ENCODE data around the gene SKP1.

SKP1 gene

DNA sequence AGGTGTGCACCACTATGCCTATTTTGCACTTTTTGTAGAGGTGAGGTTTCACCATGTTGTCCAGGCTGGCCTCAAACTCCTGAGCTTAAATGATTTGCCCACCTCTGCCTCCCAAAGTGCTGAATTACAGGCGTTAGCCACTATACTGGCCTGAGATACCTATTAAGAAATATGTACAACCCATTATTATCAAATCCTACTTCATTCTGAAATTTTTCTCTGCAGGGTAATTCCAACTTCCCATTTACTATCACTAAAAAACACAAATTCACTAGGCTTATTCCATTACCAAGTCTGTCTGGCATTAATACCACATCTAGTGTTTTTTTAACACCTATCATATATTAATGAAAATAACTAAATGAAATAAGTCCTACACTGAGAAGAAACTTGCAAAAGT lies 30.9 kb upstream of the SKP1 start:
- H3K4me3 ChIP-seq: no peak overlapping the region
- H3K9me3 ChIP-seq: peaks cover 8% of the 10 kb centered on the region
- no peak overlapping the region for H3K27ac ChIP-seq
- peaks cover 100% of the 10 kb centered on the region for H4K20me1 ChIP-seq
- H3K9ac ChIP-seq: no peak overlapping the region
- no peaks in the 10 kb centered on the region for H3K4me1 ChIP-seq
- H3K27me3 ChIP-seq: no peaks in the 10 kb centered on the region
- TF ChIP-seq Cebpa-rat (IDR thresholded peaks at IDR 0.05): no peak
- no peak overlapping the region for H3K4me2 ChIP-seq
- H3K36me3 ChIP-seq: peaks cover 69% of the 10 kb centered on the region

DNA sequence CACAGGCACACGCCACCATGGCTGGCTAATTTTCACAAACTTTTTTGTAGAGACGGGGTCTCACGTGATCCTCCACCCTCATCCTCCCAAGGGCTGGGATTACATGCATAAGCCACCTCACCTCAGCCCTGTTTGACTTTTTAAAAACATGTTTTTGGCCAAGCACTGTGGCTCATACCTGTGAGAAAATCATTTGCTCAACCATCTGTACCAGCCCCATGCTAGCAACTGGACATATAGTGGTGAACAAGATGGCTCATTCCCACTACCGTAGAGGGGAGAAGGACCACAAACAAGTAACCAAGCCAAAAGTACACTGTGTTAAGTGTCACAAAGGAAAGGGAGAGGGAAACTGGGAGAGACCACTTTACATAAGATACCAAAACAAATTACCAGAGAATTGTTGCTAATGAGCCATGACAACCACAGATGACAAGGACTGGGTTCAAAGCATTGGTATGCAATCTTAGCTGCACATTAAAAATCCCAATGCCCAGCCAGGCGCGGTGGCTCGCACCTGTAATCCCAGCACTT lies 29.9 kb upstream of the SKP1 start:
- H3K4me1 ChIP-seq: no peaks in the 10 kb centered on the region
- peaks cover 100% of the 10 kb centered on the region for H4K20me1 ChIP-seq
- H3K27me3 ChIP-seq: no peaks in the 10 kb centered on the region
- H3K4me2 ChIP-seq: no peak overlapping the region
- no peak overlapping the region for H3K27ac ChIP-seq
- H3K36me3 ChIP-seq: peaks cover 69% of the 10 kb centered on the region
- no peaks in the 10 kb centered on the region for H3K9me3 ChIP-seq
- H3K4me3 ChIP-seq: no peak overlapping the region
- H3K9ac ChIP-seq: no peak overlapping the region
- TF ChIP-seq Cebpa-rat (IDR thresholded peaks at IDR 0.05): no peak

DNA sequence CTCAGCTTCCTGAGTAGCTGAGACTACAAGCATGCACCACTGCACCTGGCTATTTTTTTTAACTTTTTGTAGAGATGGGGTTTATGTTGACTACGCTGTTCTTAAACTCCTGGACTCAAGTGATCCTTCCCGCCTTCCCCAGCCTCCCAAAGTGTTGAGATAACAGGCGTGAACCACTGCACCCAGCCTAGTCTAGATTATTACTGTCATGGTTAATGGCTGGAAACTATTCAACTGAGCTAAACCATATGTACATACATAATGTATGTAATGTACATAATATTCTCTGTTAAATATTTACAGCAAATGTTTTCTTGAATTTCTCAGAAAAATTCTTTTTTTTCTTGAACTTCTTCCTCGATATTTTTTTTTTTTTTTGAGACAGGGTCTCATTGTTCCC lies 27.8 kb upstream of the SKP1 start:
- H3K4me1 ChIP-seq: no peaks in the 10 kb centered on the region
- no peaks in the 10 kb centered on the region for H3K9me3 ChIP-seq
- no peaks in the 10 kb centered on the region for H3K27me3 ChIP-seq
- no peak for TF ChIP-seq Cebpa-rat (IDR thresholded peaks at IDR 0.05)
- H3K9ac ChIP-seq: no peak overlapping the region
- H4K20me1 ChIP-seq: peaks cover 100% of the 10 kb centered on the region
- H3K4me3 ChIP-seq: no peak overlapping the region
- H3K36me3 ChIP-seq: peaks cover 80% of the 10 kb centered on the region
- H3K27ac ChIP-seq: no peak overlapping the region
- H3K4me2 ChIP-seq: no peak overlapping the region

DNA sequence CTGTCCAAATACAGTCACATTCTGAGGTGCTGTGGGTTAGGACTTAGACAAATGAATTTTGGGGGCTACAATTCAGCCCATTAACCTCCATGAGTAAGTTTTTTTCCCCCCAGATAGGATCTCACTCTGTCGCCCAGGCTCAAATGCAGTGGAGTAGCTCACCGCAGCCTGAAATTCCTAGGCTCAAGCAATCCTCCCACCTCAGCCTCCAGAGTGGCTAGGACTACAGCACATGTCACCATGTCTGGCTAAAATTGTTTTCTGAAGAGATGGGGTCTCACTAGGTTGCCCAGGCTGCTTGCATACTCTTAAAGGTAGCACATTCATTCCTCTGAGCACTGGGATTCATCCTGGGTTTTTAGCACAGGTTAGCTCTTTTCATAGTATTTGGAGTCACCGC lies 26.9 kb upstream of the SKP1 start:
- no peak overlapping the region for H3K27ac ChIP-seq
- peaks cover 89% of the 10 kb centered on the region for H3K36me3 ChIP-seq

DNA sequence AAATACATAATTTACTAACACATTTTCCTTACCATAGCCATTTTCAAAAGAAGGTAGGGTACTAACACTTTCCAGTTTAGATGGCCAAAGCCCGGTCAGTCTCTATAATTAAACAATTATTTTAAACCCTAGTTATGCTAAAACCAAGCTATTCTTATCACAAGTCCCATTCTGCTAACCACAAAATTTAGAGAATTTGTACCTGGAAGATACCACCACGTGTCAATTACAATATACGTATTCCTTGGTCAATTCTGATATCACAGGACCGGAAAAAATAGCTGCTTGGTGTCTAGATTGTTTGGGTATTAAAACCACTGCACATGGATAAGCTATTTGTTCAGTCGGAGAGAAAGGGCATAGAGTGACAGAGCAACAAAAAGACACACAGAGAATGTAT lies 18.9 kb upstream of the SKP1 start:
- Histone ChIP-seq H3K4me3 (no peak overlapping the region), H3K27ac (no peak overlapping the region), H3K4me2 (no peak overlapping the region), H3K9ac (no peak overlapping the region), H3K4me1 (no peaks in the 10 kb centered on the region), H3K9me3 (no peaks in the 10 kb centered on the region), H3K27me3 (no peaks in the 10 kb centered on the region), H3K36me3 (peaks cover 76% of the 10 kb centered on the region), H4K20me1 (peaks cover 63% of the 10 kb centered on the region)
- no peak for TF ChIP-seq Cebpa-rat (IDR thresholded peaks at IDR 0.05)

More for the DNA sequence above, 26.9 kb upstream of the SKP1 start:
- Histone ChIP-seq H3K4me1 (no peaks in the 10 kb centered on the region), H4K20me1 (peaks cover 92% of the 10 kb centered on the region), H3K9me3 (no peaks in the 10 kb centered on the region), H3K9ac (no peak overlapping the region), H3K4me2 (no peak overlapping the region), H3K4me3 (no peak overlapping the region), H3K27me3 (no peaks in the 10 kb centered on the region)
- TF ChIP-seq Cebpa-rat (IDR thresholded peaks at IDR 0.05): no peak

DNA sequence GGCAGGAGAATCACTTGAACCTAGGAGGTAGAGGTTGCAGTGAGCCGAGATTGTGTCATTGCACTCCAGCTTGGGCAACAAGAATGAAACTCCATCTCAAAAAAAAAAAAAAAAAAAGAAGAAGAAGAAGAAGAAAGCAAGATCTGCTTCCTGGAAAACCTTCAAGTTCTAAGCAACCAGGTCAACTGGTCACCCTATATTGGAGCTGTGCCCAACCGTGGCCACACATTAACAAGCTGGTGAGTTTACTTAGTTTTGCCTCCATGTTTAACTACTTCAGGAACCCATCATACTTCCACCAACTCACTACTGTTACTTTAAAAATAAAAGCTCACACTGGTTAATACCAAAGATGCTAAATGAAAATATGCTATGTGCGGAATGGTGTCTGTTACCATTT lies 12.3 kb upstream of the SKP1 start:
- TF ChIP-seq Cebpa-rat (IDR thresholded peaks at IDR 0.05): no peak
- 0 out of 2 replicates have a peak, but pooled peaks cover 33% of the 10 kb centered on the region for H4K20me1 ChIP-seq

DNA sequence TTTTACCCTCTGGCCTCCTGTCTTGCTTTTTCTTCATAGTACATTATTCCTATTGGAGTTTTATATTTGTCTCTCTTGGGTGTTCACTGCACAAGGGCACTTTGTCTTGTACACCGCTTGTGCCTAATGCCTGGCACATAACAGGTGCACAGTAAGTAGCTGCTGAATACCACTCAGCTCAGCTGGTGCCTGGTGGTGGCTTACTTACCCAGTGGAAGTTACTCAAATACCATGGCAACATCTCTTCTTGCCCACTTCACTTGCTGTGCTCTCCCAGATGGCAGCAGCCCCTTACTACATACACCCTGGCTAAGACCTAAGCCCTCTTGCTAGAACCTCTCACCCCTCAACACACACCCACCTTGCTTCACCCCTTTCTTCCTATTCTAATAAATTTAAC lies 11.3 kb upstream of the SKP1 start:
- Histone ChIP-seq H3K27ac (no peak overlapping the region), H3K27me3 (no peaks in the 10 kb centered on the region), H3K4me1 (no peaks in the 10 kb centered on the region), H3K9me3 (no peaks in the 10 kb centered on the region), H3K4me2 (no peak overlapping the region), H3K36me3 (peaks cover 6% of the 10 kb centered on the region; the same call in 1 of the 2 replicates), H4K20me1 (0 out of 2 replicates have a peak, but pooled peaks cover 33% of the 10 kb centered on the region), H3K4me3 (no peak overlapping the region), H3K9ac (no peak overlapping the region)
- TF ChIP-seq Cebpa-rat (IDR thresholded peaks at IDR 0.05): no peak

More for the DNA sequence above, 12.3 kb upstream of the SKP1 start:
- Histone ChIP-seq H3K9ac (no peak overlapping the region), H3K9me3 (no peaks in the 10 kb centered on the region), H3K4me1 (no peaks in the 10 kb centered on the region), H3K27me3 (no peaks in the 10 kb centered on the region), H3K36me3 (peaks cover 12% of the 10 kb centered on the region), H3K4me2 (no peak overlapping the region), H3K27ac (no peak overlapping the region), H3K4me3 (no peak overlapping the region)

DNA sequence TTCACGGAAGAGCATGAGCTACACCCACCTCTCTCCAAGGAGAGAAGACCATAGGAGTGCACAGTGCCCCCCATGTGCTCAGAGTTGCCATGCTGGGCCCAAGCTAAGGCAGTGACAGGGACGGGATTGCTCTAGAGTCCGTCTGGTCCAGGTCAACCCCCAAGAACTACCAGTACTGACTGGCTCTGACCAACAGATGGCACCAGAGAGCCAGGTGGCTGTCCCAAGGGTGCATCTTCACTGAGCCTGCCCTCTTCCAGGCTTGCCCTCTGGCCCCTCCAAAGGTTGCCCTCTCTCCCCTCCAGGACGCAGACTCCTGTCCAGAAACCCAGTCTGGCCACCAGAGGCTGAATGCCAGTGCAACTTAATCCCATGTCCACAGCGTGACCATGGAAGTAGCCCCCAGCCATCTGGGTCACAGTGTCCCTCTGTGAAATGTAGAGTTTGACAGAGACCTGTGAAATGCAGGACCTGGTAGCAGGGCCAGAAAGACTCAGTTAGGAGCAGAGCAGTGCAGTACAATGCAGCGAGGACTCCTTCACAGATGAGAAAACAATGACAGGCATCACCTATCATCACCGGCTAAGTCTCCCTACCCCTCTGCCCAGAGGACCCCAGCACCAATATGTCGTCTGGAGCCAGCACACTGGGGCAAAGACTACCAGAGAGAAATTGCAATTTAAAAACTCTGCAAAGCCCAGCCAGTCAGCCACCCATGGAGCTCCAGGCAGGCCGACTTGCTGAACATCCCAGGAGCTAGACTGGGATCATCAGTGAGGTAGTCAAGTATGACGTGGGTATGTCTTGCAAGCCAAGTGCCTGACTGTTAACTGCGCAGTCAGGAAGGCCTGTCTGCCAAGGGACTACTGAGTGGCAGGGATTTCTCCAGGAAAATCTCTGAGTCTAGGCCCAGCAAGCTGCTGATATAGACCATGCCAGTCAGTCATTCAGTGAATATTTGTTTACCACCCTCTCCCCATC lies 7.7 kb upstream of the SKP1 start:
- no peaks in the 10 kb centered on the region for H3K36me3 ChIP-seq

DNA sequence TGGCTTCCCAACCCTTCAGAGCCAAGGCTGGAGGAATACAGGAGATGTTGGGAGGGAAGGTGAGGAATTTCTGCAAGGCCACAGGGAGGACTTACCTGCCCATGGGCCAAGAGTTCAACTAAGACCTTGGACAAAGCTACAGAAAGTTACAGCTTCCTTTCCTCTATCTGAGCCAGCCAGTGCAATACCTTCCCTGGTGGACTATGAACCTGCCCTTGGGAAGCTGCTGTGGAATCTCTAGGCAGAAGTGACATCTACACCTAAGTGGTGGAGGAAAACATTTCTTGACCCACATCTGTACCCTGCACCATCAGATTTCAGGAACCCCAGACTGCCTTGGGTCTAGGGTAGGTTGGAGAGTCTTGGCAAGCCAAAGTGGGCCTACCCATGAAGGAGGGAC lies 6.7 kb upstream of the SKP1 start:
- no peaks in the 10 kb centered on the region for H3K36me3 ChIP-seq
- H3K9me3 ChIP-seq: no peaks in the 10 kb centered on the region
- H3K9ac ChIP-seq: no peak overlapping the region
- 0 out of 2 replicates have a peak, but pooled peaks cover 5% of the 10 kb centered on the region for H4K20me1 ChIP-seq
- no peak for TF ChIP-seq Cebpa-rat (IDR thresholded peaks at IDR 0.05)
- no peaks in the 10 kb centered on the region for H3K27me3 ChIP-seq
- no peak overlapping the region for H3K27ac ChIP-seq
- no peak overlapping the region for H3K4me3 ChIP-seq
- H3K4me1 ChIP-seq: no peaks in the 10 kb centered on the region
- no peak overlapping the region for H3K4me2 ChIP-seq

More for the DNA sequence above, 7.7 kb upstream of the SKP1 start:
- H3K4me1 ChIP-seq: no peaks in the 10 kb centered on the region
- H4K20me1 ChIP-seq: 0 out of 2 replicates have a peak, but pooled peaks cover 8% of the 10 kb centered on the region
- no peak overlapping the region for H3K27ac ChIP-seq
- no peaks in the 10 kb centered on the region for H3K27me3 ChIP-seq
- no peaks in the 10 kb centered on the region for H3K9me3 ChIP-seq
- no peak for TF ChIP-seq Cebpa-rat (IDR thresholded peaks at IDR 0.05)
- no peak overlapping the region for H3K4me3 ChIP-seq
- H3K9ac ChIP-seq: no peak overlapping the region
- H3K4me2 ChIP-seq: no peak overlapping the region

DNA sequence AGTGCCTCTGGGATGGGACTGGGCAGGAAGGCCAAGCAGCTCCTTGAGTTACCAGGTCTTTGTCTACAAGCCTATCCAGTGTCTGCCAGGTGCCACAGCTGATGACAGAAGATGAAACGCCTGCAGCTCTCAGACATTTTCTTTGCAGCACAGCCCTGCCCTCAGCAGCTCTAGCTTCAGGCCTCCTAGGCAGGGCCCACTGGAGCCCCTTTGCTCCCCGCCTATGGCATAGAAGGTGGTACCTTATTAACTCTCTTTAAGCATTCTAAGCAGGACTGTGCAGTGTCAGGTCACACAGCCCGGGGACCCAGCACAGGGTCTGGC lies 1.3 kb upstream of the SKP1 start:
- Histone ChIP-seq H4K20me1 (peaks cover 36% of the 10 kb centered on the region), H3K36me3 (peaks cover 8% of the 10 kb centered on the region), H3K27me3 (no peaks in the 10 kb centered on the region), H3K27ac (peak overlapping the region; percentile 100), H3K9ac (peak overlapping the region; percentile 100), H3K4me3 (peak overlapping the region; percentile 95), H3K9me3 (no peaks in the 10 kb centered on the region), H3K4me2 (peak overlapping the region; percentile 96), H3K4me1 (peaks cover 30% of the 10 kb centered on the region)
- no peak for TF ChIP-seq Cebpa-rat (IDR thresholded peaks at IDR 0.05)
